ENCODE data around the gene M1AP.

Gene M1AP

GRCh38 chr2:74597410-74597809 lies 50.7 kb downstream of the M1AP start:
- no peak for DNase-seq (ENCODE audit: low read depth)

DNA sequence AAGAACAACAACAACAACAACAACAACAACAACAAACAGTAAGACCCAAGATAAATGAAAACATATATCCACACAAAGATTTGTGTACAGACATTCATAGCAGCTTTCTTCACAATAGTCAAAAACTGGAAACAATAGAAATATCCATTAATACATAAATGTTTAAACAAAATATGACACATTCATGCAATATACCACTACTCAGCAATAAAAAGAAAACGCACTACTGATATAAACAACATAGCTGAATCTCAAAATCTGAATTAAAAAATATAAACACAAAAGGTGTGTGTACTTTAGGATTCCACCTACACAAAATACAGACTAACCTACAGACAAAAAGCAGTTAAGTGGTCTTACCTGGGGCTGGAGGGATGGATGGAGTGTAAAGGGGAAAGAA lies 51.5 kb downstream of the M1AP start:
- no peak for DNase-seq (ENCODE audit: low read depth)

DNA sequence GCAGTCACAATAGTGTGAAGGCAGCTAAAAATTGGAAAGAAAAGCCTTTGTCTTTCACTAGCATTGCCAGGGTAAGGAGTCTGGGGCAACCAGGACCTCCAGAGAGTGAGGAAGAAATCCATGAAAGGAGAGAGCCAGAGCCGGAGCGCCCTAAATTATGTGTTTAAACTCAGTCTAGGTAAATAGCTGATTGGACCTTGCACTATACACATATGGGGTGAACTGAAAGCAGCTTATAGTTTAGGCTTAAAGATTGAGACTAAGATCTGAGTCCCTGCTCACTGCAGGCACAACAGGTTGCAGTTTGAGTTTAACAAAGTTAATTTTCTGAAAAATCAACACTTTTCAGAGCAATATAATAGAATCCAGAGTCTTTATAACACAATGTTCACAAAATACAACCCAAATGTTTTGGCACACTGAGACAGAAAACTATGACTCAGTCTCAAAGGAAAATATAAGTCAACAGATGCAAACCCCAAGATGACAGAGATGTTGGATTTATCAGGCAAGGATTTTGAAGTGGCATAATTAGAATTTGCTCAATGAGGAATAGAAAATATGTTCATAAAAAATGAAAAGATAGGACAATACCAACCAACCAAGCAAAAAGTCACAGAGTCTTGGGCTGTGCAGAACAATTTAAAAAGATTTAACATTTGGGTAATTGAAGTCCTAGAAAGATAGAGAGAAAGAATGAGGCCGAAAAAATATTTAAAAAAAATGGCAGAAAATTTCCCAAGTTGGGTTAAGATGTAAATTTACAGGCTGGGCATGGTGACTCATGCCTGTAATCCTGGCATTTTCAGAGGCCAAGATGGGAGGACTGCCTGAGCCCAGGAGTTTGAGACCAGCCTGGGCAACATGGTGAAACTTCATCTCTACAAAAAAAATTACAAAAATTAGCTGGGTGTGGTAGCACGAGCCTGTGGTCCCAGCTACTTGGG lies 54.0 kb downstream of the M1AP start:
- no peak for DNase-seq (ENCODE audit: low read depth)

- DNase-seq (ENCODE audit: low read depth), result no peak
These were observed 59.5 kb downstream of the M1AP start for GRCh38 chr2:74588664-74589063.

DNA sequence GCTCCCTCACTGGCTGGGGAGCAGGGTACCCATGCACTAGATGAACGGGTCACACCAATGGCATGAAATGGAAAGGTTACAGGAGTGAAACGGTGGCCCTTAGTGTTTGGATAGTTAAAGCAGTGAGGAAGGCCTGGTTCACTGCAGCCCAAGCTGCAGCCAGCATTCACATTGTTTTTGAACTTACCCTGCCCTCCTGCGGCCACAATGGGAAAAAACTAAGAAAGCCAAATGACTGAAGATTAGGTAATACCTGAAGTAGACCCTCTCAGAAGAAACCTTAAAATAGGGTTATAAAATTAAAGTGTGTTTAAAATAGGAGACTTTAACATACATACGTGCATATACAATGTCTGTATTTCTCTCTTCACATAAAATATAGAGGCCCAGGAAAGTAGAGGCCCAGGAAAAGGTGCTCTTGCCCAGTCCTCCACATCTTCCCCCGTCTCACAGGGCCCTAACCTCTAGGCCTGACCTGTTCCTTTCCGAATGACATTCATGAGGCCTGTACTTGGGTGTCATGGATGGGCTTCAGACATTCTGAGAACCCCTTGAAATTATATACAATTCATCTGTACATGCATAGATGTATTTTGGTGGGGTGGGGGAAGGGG lies 60.4 kb downstream of the M1AP start:
- DNase-seq (ENCODE audit: low read depth), result no peak

- DNase-seq (ENCODE audit: low read depth), result no peak
These were observed 62.5 kb downstream of the M1AP start for GRCh38 chr2:74585406-74586185.

- no peak for DNase-seq (ENCODE audit: low read depth)
These were observed 64.0 kb downstream of the M1AP start for GRCh38 chr2:74584088-74584645.

- no peak for DNase-seq (ENCODE audit: low read depth)
These were observed 64.6 kb downstream of the M1AP start for GRCh38 chr2:74583504-74583903.

DNA sequence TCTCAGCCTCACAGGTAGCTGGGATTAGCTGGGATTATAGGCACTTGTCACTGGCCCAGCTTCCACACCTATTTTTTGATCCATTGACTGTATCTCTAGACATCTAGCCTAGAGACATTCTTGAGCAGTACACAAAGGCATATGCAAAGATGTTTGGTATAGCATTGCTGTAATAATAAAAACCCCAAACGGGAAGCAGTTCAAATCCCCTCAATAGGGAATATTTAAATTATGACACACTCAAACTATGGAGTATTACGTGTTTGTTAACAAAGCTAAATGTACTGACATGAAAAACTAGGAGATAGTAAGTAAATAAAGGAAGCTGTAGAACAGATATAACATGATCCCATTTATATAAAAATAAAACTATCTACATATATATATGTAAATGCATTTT lies 65.9 kb downstream of the M1AP start:
- DNase-seq (ENCODE audit: low read depth), result no peak

GRCh38 chr2:74581463-74581862 lies 66.7 kb downstream of the M1AP start:
- DNase-seq (ENCODE audit: low read depth), result no peak

- no peak for DNase-seq (ENCODE audit: low read depth)
These were observed 69.7 kb downstream of the M1AP start for GRCh38 chr2:74578408-74578807.

GRCh38 chr2:74577448-74577847 lies 70.7 kb downstream of the M1AP start:
- no peak for DNase-seq (ENCODE audit: low read depth)

GRCh38 chr2:74576863-74577229 lies 71.3 kb downstream of the M1AP start:
- peak; percentile 94 for DNase-seq (ENCODE audit: low read depth)

- DNase-seq (ENCODE audit: low read depth), result peak; percentile 81
These were observed 71.8 kb downstream of the M1AP start for GRCh38 chr2:74576211-74576862.

DNA sequence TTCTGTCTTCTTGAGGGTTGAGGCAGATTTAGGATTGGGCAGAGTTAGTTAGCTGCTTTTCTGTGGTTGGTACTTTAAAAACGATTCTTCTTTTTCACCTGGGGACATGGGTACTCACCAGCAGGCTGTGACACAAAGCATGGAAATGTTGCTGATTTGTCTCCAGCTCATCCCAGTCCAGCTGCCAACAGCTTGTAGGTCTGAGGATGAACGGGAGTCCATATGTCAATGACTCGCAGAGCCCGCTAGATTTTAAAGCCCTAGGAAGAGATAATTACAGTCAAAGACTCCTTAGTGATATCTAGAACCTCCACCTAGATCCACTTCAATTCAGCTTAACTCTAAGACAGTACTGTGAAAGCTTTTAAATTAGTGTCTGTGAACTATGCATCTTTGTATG lies 72.8 kb downstream of the M1AP start:
- no peak for DNase-seq (ENCODE audit: low read depth)

- DNase-seq (ENCODE audit: low read depth), result no peak
These were observed 74.2 kb downstream of the M1AP start for GRCh38 chr2:74573747-74574562.

GRCh38 chr2:74572178-74572925 lies 75.8 kb downstream of the M1AP start:
- no peak for DNase-seq (ENCODE audit: low read depth)

- DNase-seq (ENCODE audit: low read depth), result no peak
These were observed 77.1 kb downstream of the M1AP start for GRCh38 chr2:74571058-74571457.

DNA sequence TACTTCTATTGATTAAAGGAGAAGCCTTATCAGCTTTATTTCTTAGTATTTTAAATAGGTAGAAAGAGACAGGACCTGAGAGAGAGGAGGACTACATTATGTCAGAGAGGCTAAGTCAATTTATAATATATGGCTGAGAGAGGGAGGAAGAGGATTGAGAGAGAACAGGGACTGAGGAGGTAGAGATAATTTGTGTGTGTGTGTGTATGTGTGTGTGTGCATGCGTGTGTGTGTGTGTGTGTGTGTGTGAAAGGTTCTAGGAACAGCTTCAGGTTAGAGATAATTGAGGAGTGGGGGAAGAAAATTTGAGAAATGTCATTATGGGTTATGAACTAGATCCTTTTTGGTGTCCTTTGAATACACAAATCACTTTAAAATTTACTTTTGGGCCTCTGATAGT lies 78.4 kb downstream of the M1AP start:
- DNase-seq (ENCODE audit: low read depth), result no peak

DNA sequence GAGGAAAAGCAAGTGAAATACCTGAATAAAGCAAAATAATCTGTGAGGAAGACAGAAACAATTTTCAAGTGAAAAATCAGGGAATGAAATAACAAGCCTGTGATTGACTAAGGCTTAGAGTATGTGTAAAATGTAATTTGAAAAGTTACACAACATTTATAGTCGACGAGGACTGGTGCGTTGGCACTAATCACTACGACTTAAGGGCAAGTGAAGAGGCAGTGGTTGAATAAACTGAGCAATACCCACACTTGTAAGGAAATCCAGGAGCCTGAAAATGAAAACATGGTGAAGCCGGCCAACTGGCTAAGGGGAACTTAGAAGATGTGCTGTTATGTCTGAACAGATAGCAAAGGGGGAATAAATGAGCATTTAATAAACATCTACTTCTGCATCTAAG lies 80.2 kb downstream of the M1AP start:
- peak; percentile 80 for DNase-seq (ENCODE audit: low read depth)

- peak; percentile 97 for DNase-seq (ENCODE audit: low read depth)
These were observed 81.4 kb downstream of the M1AP start for GRCh38 chr2:74566754-74567085.

Data from GM04503 (cell line).